NOMO-1 treated with dmso at 0.1 percent for 144 hours (cell line): ENCODE measurements around the gene PIGR.

Experiments used
- DNase-seq: peaks from one replicate; lab custom pipeline; 2025; ENCODE audit not compliant: unreplicated experiment; lab: John Stamatoyannopoulos, UW

The PIGR gene

GRCh38 chr1:206892351-206892984 is 53.8 kb downstream of the PIGR start:
- DNase-seq: no peak

- no peak for DNase-seq
These were observed 54.9 kb downstream of the PIGR start for GRCh38 chr1:206891412-206891811.

GRCh38 chr1:206890125-206891060 is 55.9 kb downstream of the PIGR start:
- no peak for DNase-seq

- DNase-seq: no peak
These were observed 58.6 kb downstream of the PIGR start for GRCh38 chr1:206887701-206888100.

GRCh38 chr1:206886831-206887230 is 59.4 kb downstream of the PIGR start:
- DNase-seq: no peak

GRCh38 chr1:206885341-206886060 is 60.8 kb downstream of the PIGR start:
- no peak for DNase-seq

GRCh38 chr1:206883876-206884275 is 62.4 kb downstream of the PIGR start:
- no peak for DNase-seq

- no peak for DNase-seq
These were observed 63.1 kb downstream of the PIGR start for GRCh38 chr1:206883160-206883559.

- no peak for DNase-seq
These were observed 63.7 kb downstream of the PIGR start for GRCh38 chr1:206882555-206882954.

GRCh38 chr1:206880314-206880713 is 66.0 kb downstream of the PIGR start:
- no peak for DNase-seq
